PC-9 (cell line): ENCODE measurements around the gene UBAC1.

Experiments
- CTCF ChIP-seq: fragments of 200-600 bp; sonication (generic); conservative IDR thresholded peaks from 2 replicates; pipeline ENCODE4 v1.6.1; 2017; ENCODE audit warnings: mixed run types, antibody characterized with exemption, mild to moderate bottlenecking, moderate library complexity
- EZH2 ChIP-seq: fragments of 200-600 bp; sonication (generic); IDR thresholded peaks from 2 replicates; pipeline ENCODE4 v1.8.0; 2017; ENCODE audit warnings: antibody characterized with exemption, low read depth

- TF ChIP-seq EZH2 (no peak), CTCF (no peak)
These were observed 28.1 kb downstream of the UBAC1 start for GRCh38 chr9:135933114-135933513.
